ENCODE data around the gene PPP2R2B.

- no peak for TF ChIP-seq SUZ12 (IDR thresholded peaks at IDR 0.05; ENCODE audit: extremely low read depth, insufficient read depth, insufficient read length)
- TF ChIP-seq ZNF274 (IDR thresholded peaks at IDR 0.05; ENCODE audit: low read depth, low read length): no peak
Measured at GRCh38 chr5:146734936-146735577, 143.5 kb downstream of the PPP2R2B start.

Measured in NT2/D1 (cell line).